GM19240 (cell line): ENCODE results near the gene VSIG2.

Source experiments
- DNase-seq: peaks from one replicate; pipeline ENCODE4 v3.0.0; 2011; ENCODE audit warnings: low spot score; ENCODE audit not compliant: insufficient read length

The VSIG2 gene

DNA sequence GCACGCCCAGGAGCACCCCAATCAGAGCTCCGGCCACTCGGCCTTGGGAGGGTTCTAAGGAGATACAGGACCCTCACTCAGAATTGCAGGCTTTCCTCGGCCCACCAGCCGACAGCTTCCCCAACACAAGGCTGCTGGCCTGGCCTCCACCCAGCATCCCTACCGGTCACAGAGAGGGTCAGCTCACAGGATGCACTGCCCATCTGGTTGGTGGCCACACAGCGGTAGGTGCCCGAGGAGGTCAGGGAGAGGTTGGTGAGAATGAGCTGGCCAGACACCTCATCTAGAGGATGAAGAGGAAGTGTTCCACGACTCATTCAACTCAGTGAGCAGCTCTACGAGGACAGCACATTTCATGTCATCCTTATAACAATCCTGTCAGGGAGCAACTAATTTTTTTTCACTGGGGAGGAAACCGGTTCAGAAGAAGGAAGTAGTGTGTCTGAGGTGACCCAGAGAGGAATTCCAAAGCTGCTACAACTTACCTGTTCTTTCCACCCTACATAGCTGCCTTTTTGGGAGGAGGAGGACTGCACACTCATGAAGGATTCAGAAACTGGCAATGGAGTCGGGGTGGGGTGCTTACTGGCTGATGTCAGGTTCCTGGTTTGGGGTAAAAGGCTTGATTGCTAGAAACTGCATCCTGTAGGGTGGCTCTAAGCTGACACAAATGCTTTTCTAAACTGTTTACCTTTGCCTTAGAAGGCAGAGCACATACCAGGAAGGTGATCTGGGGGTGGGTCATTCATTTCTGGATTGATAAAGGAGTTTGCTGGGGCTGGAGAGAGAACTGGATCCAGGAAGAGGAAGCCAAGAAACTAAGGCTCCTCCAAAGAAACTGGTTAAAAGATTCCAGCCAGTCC lies 3.3 kb downstream of the VSIG2 start:
- DNase-seq: no peak

DNA sequence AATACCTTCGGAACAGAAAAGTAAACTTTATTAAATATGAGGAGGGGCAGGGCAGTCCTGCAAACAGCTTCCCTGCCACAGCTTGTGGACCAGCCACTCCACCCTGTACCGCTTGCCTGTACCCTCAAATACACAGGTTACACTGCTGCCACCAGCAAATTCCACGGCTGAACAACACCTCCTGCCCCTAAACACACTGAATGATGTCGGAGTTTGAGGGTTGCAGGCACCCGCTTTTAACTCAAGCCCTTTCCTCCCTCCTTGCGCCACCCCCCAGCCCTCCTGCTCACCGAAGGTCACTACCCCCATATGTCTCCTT lies 4.0 kb downstream of the VSIG2 start:
- no peak for DNase-seq

DNA sequence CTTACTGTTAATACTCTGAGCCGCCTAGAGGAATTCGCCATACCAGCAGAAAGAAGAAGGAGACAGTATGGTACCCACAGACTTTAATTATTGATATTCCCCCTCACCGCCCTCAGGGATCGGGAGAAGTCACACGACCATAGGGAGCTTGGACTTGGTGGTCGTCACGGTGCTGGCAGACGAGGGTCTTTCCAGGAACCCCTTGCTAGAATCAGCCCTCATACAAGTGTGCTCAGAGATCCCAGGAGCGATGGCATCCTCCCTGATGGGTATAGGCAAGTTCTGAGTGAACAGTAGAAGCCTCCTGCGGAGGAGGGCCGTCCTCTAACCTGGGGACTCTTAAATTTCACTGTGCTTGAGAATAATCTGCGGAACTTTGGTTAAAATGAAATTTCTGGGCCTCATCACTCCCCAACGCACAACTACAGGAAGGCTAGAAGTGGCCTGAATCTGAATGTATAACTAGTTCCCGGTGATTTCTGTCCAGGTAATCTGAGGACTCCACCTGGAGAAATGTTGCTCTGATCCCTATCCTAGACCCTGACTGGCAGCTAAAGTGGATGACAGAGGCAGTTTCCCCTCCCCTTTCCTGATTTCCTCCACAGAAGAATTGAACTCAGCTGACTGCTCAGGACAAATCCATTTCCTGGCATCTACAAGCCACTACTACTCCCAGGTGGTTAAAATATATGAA lies 4.5 kb downstream of the VSIG2 start:
- DNase-seq: no peak

DNA sequence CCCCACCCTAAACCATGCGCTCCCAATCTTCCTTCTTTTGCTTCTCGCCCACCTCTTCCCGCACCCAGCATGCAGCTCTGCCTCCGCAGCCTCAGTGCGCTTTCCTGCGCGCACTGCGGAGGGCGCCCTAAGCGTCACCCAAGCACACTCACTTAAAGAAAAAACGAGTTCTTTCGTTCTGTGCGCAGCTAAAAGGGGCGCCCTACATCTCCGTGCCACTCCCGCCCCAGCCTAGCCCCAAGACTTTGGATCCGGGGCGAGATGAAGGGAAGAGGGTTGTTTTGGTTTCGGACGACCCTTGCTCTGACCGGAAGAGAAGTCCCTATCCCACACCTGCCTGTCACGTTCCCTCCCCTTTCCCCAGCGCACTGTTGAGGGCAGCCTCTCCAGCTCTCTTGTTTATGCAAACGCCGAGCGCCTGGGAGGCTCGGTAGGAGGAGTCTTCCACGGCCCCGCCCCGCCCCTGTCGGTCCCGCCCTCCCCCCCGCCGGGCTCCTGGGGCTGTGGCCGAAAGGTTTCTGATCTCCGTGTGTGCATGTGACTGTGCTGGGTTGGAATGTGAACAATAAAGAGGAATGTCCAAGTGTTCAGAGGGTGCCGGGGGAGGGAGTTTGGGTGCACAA lies 5.3 kb downstream of the VSIG2 start:
- DNase-seq: peak; percentile 98

DNA sequence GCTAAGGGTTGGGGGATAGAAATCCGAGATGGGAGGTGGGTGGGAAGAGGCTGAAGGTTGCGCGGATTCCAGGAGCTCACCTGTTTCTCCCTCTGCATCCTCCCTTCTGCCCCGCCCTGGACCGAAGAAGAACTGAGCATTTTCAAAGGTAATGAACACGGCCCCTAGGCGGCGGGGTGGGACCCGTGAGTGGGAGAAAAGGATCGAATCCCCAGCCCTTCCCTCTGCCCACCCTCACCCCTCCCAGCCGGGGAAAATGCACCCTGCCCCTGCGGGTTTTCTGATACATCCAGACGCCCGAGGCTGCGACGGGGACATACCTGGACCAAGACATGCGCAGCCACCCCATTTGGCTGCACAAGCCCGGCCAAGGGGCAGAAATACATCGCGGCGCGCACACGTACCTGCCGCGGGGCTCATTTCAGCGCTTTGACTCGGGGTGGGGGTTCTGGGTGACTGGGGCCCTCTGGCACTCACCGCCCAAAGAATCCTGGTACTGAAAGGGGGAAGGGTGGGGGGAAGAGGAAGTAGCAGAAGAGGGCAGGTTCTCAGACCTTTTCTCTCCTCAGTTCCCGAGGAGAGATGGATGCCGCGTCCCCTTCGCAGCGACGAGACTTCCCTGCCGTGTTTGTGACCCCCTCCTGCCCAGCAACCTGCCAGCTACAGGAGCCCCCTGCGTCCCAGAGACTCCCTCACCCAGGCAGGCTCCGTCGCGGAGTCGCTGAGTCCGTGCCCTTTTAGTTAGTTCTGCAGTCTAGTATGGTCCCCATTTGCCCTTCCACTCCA lies 6.0 kb downstream of the VSIG2 start:
- no peak for DNase-seq

DNA sequence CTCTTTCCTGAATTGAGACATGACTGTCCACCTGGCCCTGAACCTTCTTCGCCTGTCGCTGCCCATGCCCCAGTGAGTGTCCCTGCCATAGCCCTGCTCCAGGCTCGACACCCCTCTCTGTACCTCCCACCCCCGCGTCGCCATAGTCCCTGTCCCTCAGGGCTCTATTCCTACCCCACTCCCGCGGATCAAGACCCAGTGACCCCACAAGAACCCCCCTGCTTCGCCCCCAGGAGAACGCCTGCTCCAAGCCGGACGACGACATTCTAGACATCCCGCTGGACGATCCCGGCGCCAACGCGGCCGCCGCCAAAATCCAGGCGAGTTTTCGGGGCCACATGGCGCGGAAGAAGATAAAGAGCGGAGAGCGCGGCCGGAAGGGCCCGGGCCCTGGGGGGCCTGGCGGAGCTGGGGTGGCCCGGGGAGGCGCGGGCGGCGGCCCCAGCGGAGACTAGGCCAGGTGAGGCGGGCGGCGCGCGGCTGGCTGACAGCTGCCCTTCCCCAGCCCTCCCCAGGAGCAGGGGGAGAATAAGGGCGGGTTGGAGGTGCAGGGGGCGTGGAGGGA lies 6.7 kb downstream of the VSIG2 start:
- DNase-seq: no peak

DNA sequence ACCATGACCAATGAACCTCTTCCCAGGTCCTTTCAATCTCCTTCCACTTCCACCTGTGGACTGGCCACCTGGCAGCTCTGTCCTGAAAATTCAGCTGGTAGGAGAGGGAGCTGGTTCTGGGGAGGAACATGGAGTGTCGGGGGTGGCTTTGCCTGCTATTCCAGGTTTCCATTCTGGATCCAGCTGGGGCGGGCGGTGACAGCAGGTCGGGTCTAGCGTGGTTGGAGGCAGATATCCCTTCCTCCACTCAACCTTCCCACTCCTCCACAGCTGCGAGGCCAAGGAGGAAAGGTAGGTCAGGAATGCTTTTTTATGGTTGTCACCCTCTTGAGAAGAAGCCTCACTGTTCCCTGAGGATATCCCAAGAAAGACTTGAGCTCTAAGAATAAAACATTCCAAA lies 9.0 kb downstream of the VSIG2 start:
- no peak for DNase-seq

DNA sequence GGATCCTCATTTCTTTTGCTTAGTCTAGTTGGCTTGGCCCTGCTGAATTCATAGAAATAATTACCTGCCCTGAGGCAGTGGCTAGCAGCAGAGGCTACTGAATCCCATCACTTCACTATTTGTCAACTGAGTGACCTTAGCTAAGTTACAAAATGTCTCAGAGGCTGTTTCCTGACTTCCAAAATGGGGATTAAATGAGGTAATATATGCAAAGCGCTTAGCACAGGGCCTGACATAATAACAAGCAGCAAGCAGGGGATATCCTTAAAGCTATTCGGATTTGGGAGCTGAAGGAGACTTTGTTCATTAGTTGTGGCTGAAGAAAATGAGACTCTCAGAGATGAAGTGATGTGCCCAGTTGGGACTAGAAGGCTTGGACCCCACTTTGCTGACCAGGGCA lies 9.5 kb downstream of the VSIG2 start:
- DNase-seq: no peak

DNA sequence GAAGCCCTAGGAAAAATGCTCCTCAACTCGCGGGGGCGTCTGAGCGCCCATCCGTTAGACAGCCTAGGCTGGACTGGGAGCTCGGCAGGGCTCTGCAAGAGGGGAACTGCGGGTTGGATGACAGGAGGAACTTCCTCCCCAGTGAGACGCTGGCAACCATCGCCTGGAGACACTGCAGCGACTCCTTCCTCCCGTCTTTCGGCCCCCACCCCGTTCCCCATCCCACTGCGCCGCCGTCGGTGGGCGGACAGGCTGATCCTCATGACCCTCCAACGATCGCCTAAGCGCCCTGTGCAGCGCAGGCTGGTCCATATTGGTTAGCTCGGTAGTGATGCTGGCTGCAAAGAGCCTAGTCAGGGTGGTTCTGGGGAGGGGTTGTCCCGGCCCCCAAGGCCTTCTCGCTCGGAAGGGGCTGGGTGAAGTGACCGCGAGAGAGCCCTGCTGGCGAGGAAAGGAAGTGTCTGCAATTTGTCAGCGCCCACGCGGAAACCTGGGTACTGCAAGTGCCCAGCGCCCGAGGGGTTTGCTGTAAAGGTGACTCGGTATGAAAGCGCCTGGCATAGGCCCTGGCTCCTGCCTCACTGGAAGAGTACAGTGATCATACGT lies 11.7 kb downstream of the VSIG2 start:
- no peak for DNase-seq

DNA sequence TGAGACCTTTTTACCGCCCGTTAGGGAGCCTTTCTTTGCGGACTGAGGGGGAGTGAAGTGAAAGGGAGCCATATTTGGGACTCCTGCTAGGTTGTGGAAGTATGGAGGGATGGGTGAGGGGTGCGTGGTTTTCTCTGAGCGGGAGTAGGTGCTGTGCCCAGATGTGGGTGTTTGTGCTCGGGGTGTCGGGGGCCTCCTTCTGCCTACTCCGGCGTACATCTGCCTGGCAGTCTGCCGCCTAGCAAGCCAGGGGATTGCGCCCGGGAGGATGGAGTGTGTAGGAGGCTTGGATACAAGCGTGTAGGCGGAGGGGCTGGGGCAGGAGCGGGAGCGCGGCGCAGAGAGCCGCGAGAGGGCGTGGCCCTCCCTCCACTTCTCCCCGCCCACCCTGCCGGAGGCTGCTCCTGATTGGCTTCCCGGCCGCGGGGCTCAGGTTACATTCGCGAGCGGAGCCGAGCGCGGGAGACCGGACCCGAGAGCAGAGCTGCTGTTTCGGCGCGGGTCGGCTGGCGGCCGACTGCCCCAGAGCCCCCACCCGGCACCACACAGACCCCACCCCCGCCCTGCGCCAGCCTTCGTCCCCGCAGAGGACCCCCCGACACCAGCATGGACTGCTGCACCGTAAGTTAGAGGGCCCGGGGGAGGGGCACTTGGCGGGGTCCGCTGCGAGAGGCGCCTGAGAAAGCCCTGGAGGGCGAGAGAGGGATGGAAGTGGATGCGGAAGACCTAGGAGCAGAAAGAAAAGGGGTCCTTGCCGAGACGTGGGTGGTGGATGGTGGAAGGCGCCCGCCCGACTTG lies 12.4 kb downstream of the VSIG2 start, which contains the start of gene NRGN:
TSS of gene NRGN (plus strand) at position 464 of the 798 bp plus-strand sequence. CDS start at position 607, 143 bp downstream.
- DNase-seq: peak; percentile 93

DNA sequence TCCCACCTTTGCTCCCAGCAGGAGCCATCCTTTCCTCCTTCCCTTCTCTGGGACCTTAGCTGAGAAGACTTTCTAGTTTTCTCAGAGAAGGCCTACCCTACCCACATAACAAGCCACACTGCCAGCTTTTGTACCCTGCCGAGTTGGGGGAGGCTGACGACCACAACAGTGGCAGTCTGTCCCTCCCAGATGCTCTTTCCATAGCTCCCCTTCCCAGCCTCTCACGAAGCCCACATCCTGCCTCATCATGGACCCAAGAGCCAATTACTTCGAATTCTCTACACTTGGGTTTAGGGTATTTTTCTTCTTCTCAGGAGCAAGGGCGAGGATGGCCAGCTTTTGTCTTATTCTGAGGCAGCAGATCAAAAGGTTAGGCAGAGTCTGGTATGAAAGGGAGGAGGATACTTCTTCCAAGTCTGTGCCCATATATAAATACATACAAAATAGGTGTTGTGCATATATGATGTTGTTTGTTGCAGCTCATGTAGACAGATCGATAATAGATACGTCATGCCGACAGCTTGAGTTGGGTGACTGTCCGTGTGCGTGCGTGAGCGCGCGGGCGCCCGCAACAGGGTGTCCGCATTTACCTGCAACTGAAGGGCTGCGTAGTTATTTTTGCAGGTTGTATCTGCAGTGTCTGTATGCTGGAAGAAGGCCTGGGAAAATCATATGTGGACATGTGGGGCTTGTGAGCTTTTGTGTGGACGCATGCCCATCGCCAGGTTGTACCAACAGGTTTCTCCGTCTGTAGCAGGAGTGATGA lies 13.2 kb downstream of the VSIG2 start:
- DNase-seq: no peak

DNA sequence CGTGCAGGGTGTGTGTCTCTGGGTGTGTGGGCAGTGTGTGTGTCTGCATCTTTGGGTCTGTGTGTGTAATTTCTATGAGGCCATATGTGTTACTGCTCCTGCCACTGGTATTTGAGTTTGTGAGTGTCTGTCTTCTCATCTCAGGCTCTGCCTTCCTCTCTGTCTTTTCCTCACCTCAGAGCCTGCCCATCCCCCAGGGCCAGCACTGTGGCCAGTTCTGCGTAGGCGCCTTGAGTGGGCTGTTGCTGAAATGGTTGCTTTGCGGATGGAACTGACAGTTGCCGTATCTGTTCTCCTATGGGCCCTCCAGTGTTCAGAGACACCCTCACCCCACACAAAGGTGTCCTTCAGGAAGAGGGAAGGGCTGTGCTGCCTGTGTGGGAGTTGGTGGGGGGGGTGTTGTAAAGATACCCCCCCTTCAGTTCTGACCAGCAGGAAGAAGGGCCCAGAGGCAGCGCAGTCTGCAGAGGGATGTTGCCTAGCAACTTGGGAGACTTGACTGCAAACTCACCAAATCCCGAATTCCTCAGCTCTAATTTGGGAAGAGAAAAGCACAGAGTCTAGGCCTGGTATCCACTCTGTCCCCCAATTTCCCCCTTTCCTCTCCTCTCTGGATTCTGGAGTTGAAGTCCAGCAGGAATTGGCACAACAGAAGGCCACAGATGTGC lies 14.3 kb downstream of the VSIG2 start:
- no peak for DNase-seq

DNA sequence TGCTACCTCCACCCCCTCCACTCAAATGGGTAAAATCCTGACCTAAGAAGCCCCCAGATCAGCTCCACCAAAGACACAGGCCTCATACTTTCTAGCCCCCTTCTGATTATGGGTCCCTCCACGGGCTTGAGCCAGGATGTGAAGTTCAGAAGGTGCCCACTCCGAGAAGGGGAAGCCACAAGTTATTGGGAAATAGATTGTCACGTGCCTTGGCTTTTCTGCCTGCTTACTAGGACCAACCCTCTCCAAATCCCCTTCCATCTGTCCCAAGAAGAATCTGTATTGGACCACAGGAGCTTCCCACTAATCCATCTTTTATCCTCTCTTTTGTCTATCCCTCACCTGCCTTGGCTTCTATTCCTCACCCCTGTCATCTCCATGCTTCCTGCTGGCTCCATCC lies 15.3 kb downstream of the VSIG2 start:
- DNase-seq: no peak

DNA sequence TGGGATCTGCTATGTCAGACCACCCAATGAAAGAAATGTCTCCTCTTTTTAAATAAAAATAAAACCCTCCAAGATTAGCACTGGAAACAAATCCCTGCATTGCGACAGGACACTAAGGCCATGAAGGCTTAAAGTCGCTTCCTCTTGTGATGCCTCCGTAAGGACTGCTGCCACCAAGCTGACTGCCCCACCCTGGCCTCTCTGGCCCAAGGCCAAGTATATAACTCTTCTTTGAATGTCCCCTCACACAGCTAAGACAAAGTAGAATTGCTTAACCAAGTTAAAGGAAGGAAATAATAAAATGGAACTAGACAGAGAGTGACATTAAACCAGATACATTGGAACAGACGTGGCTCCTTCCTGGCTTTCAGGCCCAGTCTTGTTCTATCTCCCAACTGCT lies 19.8 kb downstream of the VSIG2 start:
- DNase-seq: no peak

DNA sequence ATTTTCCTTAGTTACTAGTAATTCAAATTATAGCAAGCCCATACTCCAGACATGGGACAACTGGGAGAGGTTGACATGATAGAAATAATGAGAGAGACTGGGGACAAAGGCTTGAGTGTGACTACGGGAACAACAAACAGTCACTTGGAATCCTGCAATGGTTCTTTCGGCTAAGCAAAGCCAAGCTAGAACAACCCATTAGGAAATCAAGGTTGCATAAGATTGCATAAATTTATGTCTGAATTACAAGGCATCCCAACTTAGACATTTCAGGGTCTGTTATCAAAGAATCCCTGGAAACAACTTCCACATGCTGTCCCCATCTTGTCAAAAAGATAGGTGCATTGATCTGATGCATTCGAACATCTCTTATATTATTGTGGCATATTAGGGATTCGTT lies 22.5 kb downstream of the VSIG2 start:
- no peak for DNase-seq

DNA sequence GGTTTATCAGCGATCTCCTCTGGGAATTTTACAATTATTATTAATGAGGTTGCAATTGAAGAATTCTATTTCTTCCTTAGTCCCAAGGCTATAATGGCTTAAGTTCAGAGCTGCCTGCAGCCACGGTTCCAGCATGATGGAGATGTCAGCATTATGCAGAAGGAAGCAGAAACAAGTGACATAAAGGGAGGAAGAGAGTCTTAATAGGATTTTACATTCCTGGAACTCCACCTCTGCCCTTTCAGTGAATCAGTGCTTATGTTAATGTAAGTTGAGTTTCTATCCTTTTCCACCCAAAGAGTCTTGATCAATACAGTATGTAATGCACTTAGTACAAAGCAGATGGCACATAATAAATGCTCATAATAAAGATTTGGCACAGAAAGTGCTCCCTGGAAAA lies 23.9 kb downstream of the VSIG2 start:
- no peak for DNase-seq

DNA sequence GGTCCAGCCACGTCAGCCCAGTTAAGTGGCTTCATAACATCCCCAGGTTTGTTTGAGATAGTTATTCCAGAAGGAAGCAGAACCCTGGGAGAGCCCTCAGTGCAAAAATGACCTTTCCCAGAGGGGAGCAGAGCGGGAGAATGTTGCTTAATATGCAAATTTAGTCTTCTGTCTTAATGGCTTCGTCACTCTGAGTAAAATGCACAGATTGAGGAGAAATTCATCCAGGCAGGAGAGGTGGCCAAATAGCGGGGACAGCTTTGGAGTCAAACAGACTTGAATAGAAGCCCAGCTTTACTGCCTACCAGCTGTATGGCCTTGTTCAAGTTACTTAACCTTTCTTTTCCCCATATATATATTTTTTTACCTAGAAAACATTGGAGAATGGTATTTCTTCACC lies 24.6 kb downstream of the VSIG2 start:
- DNase-seq: no peak

DNA sequence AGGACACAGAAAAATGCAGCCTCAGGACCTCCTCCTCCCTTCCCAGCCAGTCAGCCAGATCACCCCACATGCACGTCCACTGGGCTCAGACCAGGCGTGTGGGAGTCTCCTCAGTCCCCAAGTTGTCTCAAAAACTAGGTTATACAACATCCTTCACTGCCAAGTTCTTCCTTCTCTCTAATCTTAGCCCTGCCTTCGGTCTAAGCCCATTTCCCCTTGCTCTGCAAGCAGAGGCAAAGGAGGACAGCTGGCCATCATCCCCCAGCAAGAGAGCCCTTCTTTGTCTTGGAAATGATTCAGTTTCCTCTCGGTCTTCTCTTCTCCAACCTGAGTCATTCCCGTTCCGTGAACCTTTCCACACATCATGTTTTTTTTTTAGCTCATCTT lies 26.3 kb downstream of the VSIG2 start:
- DNase-seq: no peak
